Measurements from ENCODE around the gene MCTP1.

Gene MCTP1

GRCh38 chr5:94699562-94699961 is 585.3 kb downstream of the MCTP1 start:
- H3K4me3 Mint-ChIP-seq, result no peak overlapping the region
- no peaks in the 10 kb centered on the region for H3K9me3 Mint-ChIP-seq
- no peak overlapping the region for H3K27ac Mint-ChIP-seq
- no peak for DNase-seq
- H3K36me3 Mint-ChIP-seq (ENCODE audit: low read depth), result peaks cover 34% of the 10 kb centered on the region
- H3K4me1 Mint-ChIP-seq (ENCODE audit: low read depth), result peaks cover 10% of the 10 kb centered on the region
- no peaks in the 10 kb centered on the region for H3K27me3 Mint-ChIP-seq

GRCh38 chr5:94698197-94698596 is 586.7 kb downstream of the MCTP1 start:
- no peaks in the 10 kb centered on the region for H3K9me3 Mint-ChIP-seq
- no peak overlapping the region for H3K4me3 Mint-ChIP-seq

GRCh38 chr5:94694671-94695070 is 590.2 kb downstream of the MCTP1 start:
- Mint-ChIP-seq H3K27me3 (no peaks in the 10 kb centered on the region), H3K9me3 (no peaks in the 10 kb centered on the region), H3K36me3 (ENCODE audit: low read depth) (peaks cover 53% of the 10 kb centered on the region), H3K4me3 (no peak overlapping the region), H3K4me1 (ENCODE audit: low read depth) (peaks cover 4% of the 10 kb centered on the region), H3K27ac (no peak overlapping the region)
- DNase-seq, result no peak

More at GRCh38 chr5:94698197-94698596, 586.7 kb downstream of the MCTP1 start:
- no peak for DNase-seq
- no peaks in the 10 kb centered on the region for H3K27me3 Mint-ChIP-seq
- peaks cover 35% of the 10 kb centered on the region for H3K36me3 Mint-ChIP-seq (ENCODE audit: low read depth)
- H3K27ac Mint-ChIP-seq, result no peak overlapping the region
- peaks cover 13% of the 10 kb centered on the region for H3K4me1 Mint-ChIP-seq (ENCODE audit: low read depth)

GRCh38 chr5:94693845-94694370 is 591.0 kb downstream of the MCTP1 start:
- Mint-ChIP-seq H3K4me3 (no peak overlapping the region), H3K9me3 (no peaks in the 10 kb centered on the region), H3K36me3 (ENCODE audit: low read depth) (peaks cover 60% of the 10 kb centered on the region), H3K27ac (no peak overlapping the region), H3K4me1 (ENCODE audit: low read depth) (peaks cover 4% of the 10 kb centered on the region), H3K27me3 (no peaks in the 10 kb centered on the region)
- no peak for DNase-seq

GRCh38 chr5:94693043-94693822 is 591.7 kb downstream of the MCTP1 start:
- no peak overlapping the region for H3K27ac Mint-ChIP-seq
- H3K4me1 Mint-ChIP-seq (ENCODE audit: low read depth), result peaks cover 4% of the 10 kb centered on the region
- H3K27me3 Mint-ChIP-seq, result no peaks in the 10 kb centered on the region
- DNase-seq, result no peak
- H3K36me3 Mint-ChIP-seq (ENCODE audit: low read depth), result peaks cover 67% of the 10 kb centered on the region
- no peaks in the 10 kb centered on the region for H3K9me3 Mint-ChIP-seq
- no peak overlapping the region for H3K4me3 Mint-ChIP-seq

GRCh38 chr5:94692581-94692980 is 592.3 kb downstream of the MCTP1 start:
- Mint-ChIP-seq H3K4me1 (ENCODE audit: low read depth) (peaks cover 4% of the 10 kb centered on the region), H3K9me3 (no peaks in the 10 kb centered on the region), H3K27me3 (no peaks in the 10 kb centered on the region), H3K36me3 (ENCODE audit: low read depth) (peaks cover 66% of the 10 kb centered on the region), H3K27ac (no peak overlapping the region), H3K4me3 (no peak overlapping the region)
- no peak for DNase-seq

- H3K27ac Mint-ChIP-seq, result no peak overlapping the region
Measured at GRCh38 chr5:94691949-94692348, 592.9 kb downstream of the MCTP1 start.

GRCh38 chr5:94691291-94691690 is 593.6 kb downstream of the MCTP1 start:
- Mint-ChIP-seq H3K36me3 (ENCODE audit: low read depth) (peaks cover 73% of the 10 kb centered on the region), H3K27me3 (no peaks in the 10 kb centered on the region), H3K4me1 (ENCODE audit: low read depth) (peaks cover 4% of the 10 kb centered on the region), H3K4me3 (no peak overlapping the region), H3K27ac (no peak overlapping the region), H3K9me3 (no peaks in the 10 kb centered on the region)
- DNase-seq, result no peak

More at GRCh38 chr5:94691949-94692348, 592.9 kb downstream of the MCTP1 start:
- Mint-ChIP-seq H3K27me3 (no peaks in the 10 kb centered on the region), H3K4me1 (ENCODE audit: low read depth) (peaks cover 4% of the 10 kb centered on the region), H3K9me3 (no peaks in the 10 kb centered on the region), H3K36me3 (ENCODE audit: low read depth) (peaks cover 72% of the 10 kb centered on the region), H3K4me3 (no peak overlapping the region)
- DNase-seq, result no peak

GRCh38 chr5:94690778-94691177 is 594.1 kb downstream of the MCTP1 start:
- no peak for DNase-seq

GRCh38 chr5:94689908-94690307 is 595.0 kb downstream of the MCTP1 start:
- H3K27me3 Mint-ChIP-seq, result no peaks in the 10 kb centered on the region
- H3K4me3 Mint-ChIP-seq, result no peak overlapping the region
- peaks cover 4% of the 10 kb centered on the region for H3K4me1 Mint-ChIP-seq (ENCODE audit: low read depth)
- no peak overlapping the region for H3K27ac Mint-ChIP-seq
- no peak for DNase-seq
- H3K36me3 Mint-ChIP-seq (ENCODE audit: low read depth), result peaks cover 75% of the 10 kb centered on the region
- no peaks in the 10 kb centered on the region for H3K9me3 Mint-ChIP-seq

More at GRCh38 chr5:94690778-94691177, 594.1 kb downstream of the MCTP1 start:
- Mint-ChIP-seq H3K9me3 (no peaks in the 10 kb centered on the region), H3K27ac (no peak overlapping the region), H3K36me3 (ENCODE audit: low read depth) (peaks cover 74% of the 10 kb centered on the region), H3K27me3 (no peaks in the 10 kb centered on the region), H3K4me3 (no peak overlapping the region), H3K4me1 (ENCODE audit: low read depth) (peaks cover 4% of the 10 kb centered on the region)

- Mint-ChIP-seq H3K4me3 (no peak overlapping the region), H3K4me1 (ENCODE audit: low read depth) (no peaks in the 10 kb centered on the region), H3K36me3 (ENCODE audit: low read depth) (peaks cover 71% of the 10 kb centered on the region), H3K27ac (no peak overlapping the region), H3K27me3 (no peaks in the 10 kb centered on the region), H3K9me3 (no peaks in the 10 kb centered on the region)
- DNase-seq, result no peak
Measured at GRCh38 chr5:94682814-94683520, 601.9 kb downstream of the MCTP1 start.

GRCh38 chr5:94675965-94676618 is 608.8 kb downstream of the MCTP1 start:
- H3K27me3 Mint-ChIP-seq, result no peaks in the 10 kb centered on the region
- H3K4me3 Mint-ChIP-seq, result no peak overlapping the region
- no peaks in the 10 kb centered on the region for H3K4me1 Mint-ChIP-seq (ENCODE audit: low read depth)
- no peaks in the 10 kb centered on the region for H3K9me3 Mint-ChIP-seq
- no peak overlapping the region for H3K27ac Mint-ChIP-seq
- H3K36me3 Mint-ChIP-seq (ENCODE audit: low read depth), result peaks cover 63% of the 10 kb centered on the region
- DNase-seq, result no peak

- no peak for DNase-seq
- no peaks in the 10 kb centered on the region for H3K9me3 Mint-ChIP-seq
- H3K4me1 Mint-ChIP-seq (ENCODE audit: low read depth), result no peaks in the 10 kb centered on the region
- H3K27ac Mint-ChIP-seq, result no peak overlapping the region
- H3K36me3 Mint-ChIP-seq (ENCODE audit: low read depth), result peaks cover 59% of the 10 kb centered on the region
- H3K27me3 Mint-ChIP-seq, result no peaks in the 10 kb centered on the region
- H3K4me3 Mint-ChIP-seq, result no peak overlapping the region
Measured at GRCh38 chr5:94674490-94675382, 610.2 kb downstream of the MCTP1 start.

GRCh38 chr5:94672746-94673145 is 612.1 kb downstream of the MCTP1 start:
- H3K27ac Mint-ChIP-seq, result no peak overlapping the region
- no peaks in the 10 kb centered on the region for H3K9me3 Mint-ChIP-seq
- H3K4me1 Mint-ChIP-seq (ENCODE audit: low read depth), result no peaks in the 10 kb centered on the region
- H3K4me3 Mint-ChIP-seq, result no peak overlapping the region
- no peaks in the 10 kb centered on the region for H3K27me3 Mint-ChIP-seq
- no peak for DNase-seq
- H3K36me3 Mint-ChIP-seq (ENCODE audit: low read depth), result peaks cover 61% of the 10 kb centered on the region
